GM23338 (cell line): Measurements from ENCODE around the gene NPAS3. TPM values are rescaled to one million over a fixed set of nuclear protein-coding genes. Genes with fewer than 3 reads are reported as not detected.

Experiments
- ATAC-seq: fragments of 200-7000 bp; cut with Tn5 transposase; 3 replicates; pipeline ENCODE4 v1.9.1; 2020
- DNase-seq: peaks from one replicate; pipeline ENCODE4 v3.0.0-alpha.2; 2015; ENCODE audit warnings: low spot score
- H2AFZ ChIP-seq: fragments of 200-600 bp; sonication (generic); 2 replicates; pipeline ENCODE4 v1.8.0; 2016; ENCODE audit warnings: antibody characterized with exemption, mild to moderate bottlenecking, moderate library complexity
- H3F3A ChIP-seq: fragments of 200-600 bp; sonication (generic); replicated peaks from 2 replicates; pipeline ENCODE4 v1.8.0; 2017; ENCODE audit warnings: antibody characterized with exemption, mixed run types, low read depth
- H3K27ac ChIP-seq: fragments of 200-600 bp; sonication (generic); 2 replicates; pipeline ENCODE4 v1.6.1; 2016; ENCODE audit warnings: low read depth
- H3K27me3 ChIP-seq: fragments of 200-600 bp; sonication (generic); 2 replicates; pipeline ENCODE4 v1.8.0; 2016; ENCODE audit warnings: mild to moderate bottlenecking, mixed run types, moderate library complexity; ENCODE audit not compliant: insufficient read depth
- H3K36me3 ChIP-seq: fragments of 200-600 bp; sonication (generic); 2 replicates; pipeline ENCODE4 v1.8.0; 2016; ENCODE audit warnings: mild to moderate bottlenecking; ENCODE audit not compliant: insufficient read depth
- H3K4me1 ChIP-seq: fragments of 200-600 bp; sonication (generic); 2 replicates; pipeline ENCODE4 v1.8.0; 2016; ENCODE audit warnings: mild to moderate bottlenecking, moderate library complexity; ENCODE audit not compliant: insufficient read depth
- H3K4me2 ChIP-seq: fragments of 200-600 bp; sonication (generic); 2 replicates; pipeline ENCODE4 v1.7.1; 2017; ENCODE audit warnings: mixed run types
- H3K4me3 ChIP-seq: fragments of 200-600 bp; sonication (generic); 2 replicates; pipeline ENCODE4 v1.6.1; 2016; ENCODE audit warnings: mixed run types
- H3K79me2 ChIP-seq: fragments of 200-600 bp; sonication (generic); replicated peaks from 2 replicates; pipeline ENCODE4 v1.8.0; 2017; ENCODE audit warnings: mild to moderate bottlenecking; ENCODE audit not compliant: insufficient read depth
- H3K9me2 ChIP-seq: fragments of 200-600 bp; sonication (generic); 2 replicates; pipeline ENCODE4 v1.8.0; 2017; ENCODE audit not compliant: insufficient read depth
- H4K20me1 ChIP-seq: fragments of 200-600 bp; sonication (generic); replicated peaks from 2 replicates; pipeline ENCODE4 v1.8.0; 2017; ENCODE audit warnings: mild to moderate bottlenecking; ENCODE audit not compliant: insufficient read depth
- H3K27ac Mint-ChIP-seq: 2 replicates; pipeline ENCODE4 v1.8.0; 2020; ENCODE audit warnings: inconsistent platforms, mild to moderate bottlenecking, moderate library complexity, mixed read lengths
- H3K27me3 Mint-ChIP-seq: 3 replicates; pipeline ENCODE4 v1.8.0; 2022; ENCODE audit warnings: low read depth, mild to moderate bottlenecking, moderate library complexity, mixed read lengths, inconsistent platforms; ENCODE audit not compliant: insufficient read depth, poor library complexity
- H3K36me3 Mint-ChIP-seq: 3 replicates; pipeline ENCODE4 v1.8.0; 2021; ENCODE audit warnings: low read depth, mild to moderate bottlenecking, inconsistent platforms, moderate library complexity, mixed read lengths
- H3K4me1 Mint-ChIP-seq: 3 replicates; pipeline ENCODE4 v1.8.0; 2020; ENCODE audit warnings: mild to moderate bottlenecking, inconsistent platforms, mixed read lengths
- H3K4me3 Mint-ChIP-seq: 3 replicates; pipeline ENCODE4 v1.8.0; 2021; ENCODE audit warnings: moderate library complexity, mild to moderate bottlenecking, inconsistent platforms, mixed read lengths
- H3K9me3 Mint-ChIP-seq: 3 replicates; pipeline ENCODE4 v1.8.0; 2020; ENCODE audit warnings: moderate library complexity, mild to moderate bottlenecking, inconsistent platforms, mixed read lengths
- CTCF ChIP-seq, 2 experiments: fragments of 200-600 bp in 1 of 2; sonication (generic) in 1 of 2; conservative IDR thresholded peaks; 2 replicates each; pipeline versions ENCODE4 v1.5.1 to v1.6.1; 2016 to 2017; ENCODE audit warnings: antibody characterized with exemption in 2 of 2, low read depth in 2 of 2, mild to moderate bottlenecking in 2 of 2, moderate library complexity in 1 of 2
- ETS1 ChIP-seq: IDR thresholded peaks from 2 replicates; pipeline ENCODE4 v1.6.1; 2016; ENCODE audit warnings: antibody characterized with exemption
- EZH2 ChIP-seq: fragments of 200-600 bp; sonication (generic); IDR thresholded peaks from one replicate; pipeline ENCODE4 v1.8.0; 2017; ENCODE audit warnings: antibody characterized with exemption, mild to moderate bottlenecking, low read depth; ENCODE audit not compliant: unreplicated experiment
- JUNB ChIP-seq: IDR thresholded peaks from one replicate; pipeline ENCODE4 v1.6.1; 2016; ENCODE audit warnings: antibody characterized with exemption; ENCODE audit not compliant: unreplicated experiment
- NANOG ChIP-seq: IDR thresholded peaks from 2 replicates; pipeline ENCODE4 v1.6.1; 2016; ENCODE audit warnings: antibody characterized with exemption, borderline replicate concordance
- REST ChIP-seq: IDR thresholded peaks from one replicate; pipeline ENCODE4 v1.6.1; 2018; ENCODE audit warnings: antibody characterized with exemption; ENCODE audit not compliant: unreplicated experiment
- STAT1 ChIP-seq: IDR thresholded peaks from one replicate; pipeline ENCODE4 v1.6.1; 2016; ENCODE audit warnings: antibody characterized with exemption; ENCODE audit not compliant: unreplicated experiment
- ZNF114 ChIP-seq: fragments of 250-450 bp; sonication (Bioruptor Pico); IDR thresholded peaks from 2 replicates; pipeline ENCODE4 v1.5.0; 2020; ENCODE audit warnings: mild to moderate bottlenecking, moderate library complexity
- ZNF331 ChIP-seq: fragments of 250-450 bp; sonication (Bioruptor Pico); IDR thresholded peaks from 2 replicates; pipeline ENCODE4 v1.5.0; 2020; ENCODE audit warnings: low read depth, mild to moderate bottlenecking, moderate library complexity
- ZNF462 ChIP-seq: fragments of 250-450 bp; sonication (Bioruptor Pico); IDR thresholded peaks from 2 replicates; pipeline ENCODE4 v1.5.0; 2020; ENCODE audit warnings: mild to moderate bottlenecking, moderate library complexity
- polyA plus RNA-seq: library from polyadenylated mRNA; unstranded; fragments of >200 nt; fragmentation: Nextera tagmentation; extraction: Ambion mirVana; gene quantifications from 2 replicates; pipeline ENCODE4 v1.2.1, GENCODE V29; 2016
- total RNA-seq: library from RNA; depleted of rRNA; stranded (reverse); fragments of >200 nt; shearing (Covaris generic); gene quantifications from 2 replicates; pipeline ENCODE4 v1.2.3, GENCODE V29; 2014

The NPAS3 gene
- total and polyA plus RNA-seq, 2 experiments from 2014 or later: 0.17 to 0.19 TPM

GRCh38 chr14:33715227-33715528 lies 776.5 kb downstream of the NPAS3 start:
- H3K27ac Mint-ChIP-seq: no peak overlapping the region
- H3K9me2 ChIP-seq: peaks cover 12% of the 10 kb centered on the region
- no peaks in the 10 kb centered on the region for H3K9me3 Mint-ChIP-seq
- ATAC-seq: no peak
- no peaks in the 10 kb centered on the region for H3F3A ChIP-seq
- no peaks in the 10 kb centered on the region for H3K36me3 ChIP-seq
- peaks cover 11% of the 10 kb centered on the region for H3K4me1 ChIP-seq
- H4K20me1 ChIP-seq: no peaks in the 10 kb centered on the region
- H3K4me3 Mint-ChIP-seq: no peak overlapping the region
- no peaks in the 10 kb centered on the region for H3K36me3 Mint-ChIP-seq
- H3K4me1 Mint-ChIP-seq: peaks cover 12% of the 10 kb centered on the region
- no peak for TF ChIP-seq STAT1
- TF ChIP-seq JUNB: no peak
- no peak for TF ChIP-seq ZNF462
- H3K4me2 ChIP-seq: no peak overlapping the region
- no peak overlapping the region for H3K27ac ChIP-seq
- H3K27me3 Mint-ChIP-seq: no peaks in the 10 kb centered on the region
- no peak for DNase-seq
- no peak overlapping the region for H2AFZ ChIP-seq
- no peak overlapping the region for H3K4me3 ChIP-seq
- no peaks in the 10 kb centered on the region for H3K79me2 ChIP-seq
- H3K27me3 ChIP-seq: no peaks in the 10 kb centered on the region

- H4K20me1 ChIP-seq: no peaks in the 10 kb centered on the region
- H3K36me3 ChIP-seq: no peaks in the 10 kb centered on the region
- no peaks in the 10 kb centered on the region for H3K36me3 Mint-ChIP-seq
- ATAC-seq (no peak), DNase-seq (no peak)
- H3K9me2 ChIP-seq: peaks cover 12% of the 10 kb centered on the region
- H3K27me3 Mint-ChIP-seq: no peaks in the 10 kb centered on the region
- peaks cover 4% of the 10 kb centered on the region; the same call in 1 of the 2 replicates for H3K4me1 ChIP-seq
- H3F3A ChIP-seq: no peaks in the 10 kb centered on the region
- H3K4me3 Mint-ChIP-seq: no peak overlapping the region
- no peak overlapping the region for H3K4me3 ChIP-seq
- H3K27ac Mint-ChIP-seq: 0 out of 2 replicates have a peak overlapping the region, but pooled peaks have one; percentile 16
- no peaks in the 10 kb centered on the region for H3K79me2 ChIP-seq
- no peaks in the 10 kb centered on the region for H3K9me3 Mint-ChIP-seq
- H3K27me3 ChIP-seq: no peaks in the 10 kb centered on the region
- no peak overlapping the region for H3K4me2 ChIP-seq
- no peak overlapping the region for H3K27ac ChIP-seq
- peaks cover 6% of the 10 kb centered on the region for H3K4me1 Mint-ChIP-seq
- no peak overlapping the region for H2AFZ ChIP-seq
- TF ChIP-seq CTCF (conservative IDR thresholded peaks at IDR 0.05; ENCODE audit: low read depth in 2 of 2) (no peak), NANOG (no peak), REST (no peak), EZH2 (no peak), ETS1 (no peak), STAT1 (no peak), ZNF114 (CRISPR knock-in tag) (no peak), ZNF331 (no peak)
Measured at GRCh38 chr14:33716921-33717320, 778.2 kb downstream of the NPAS3 start.
